ENCODE measurements around the gene SPARC.

DNA sequence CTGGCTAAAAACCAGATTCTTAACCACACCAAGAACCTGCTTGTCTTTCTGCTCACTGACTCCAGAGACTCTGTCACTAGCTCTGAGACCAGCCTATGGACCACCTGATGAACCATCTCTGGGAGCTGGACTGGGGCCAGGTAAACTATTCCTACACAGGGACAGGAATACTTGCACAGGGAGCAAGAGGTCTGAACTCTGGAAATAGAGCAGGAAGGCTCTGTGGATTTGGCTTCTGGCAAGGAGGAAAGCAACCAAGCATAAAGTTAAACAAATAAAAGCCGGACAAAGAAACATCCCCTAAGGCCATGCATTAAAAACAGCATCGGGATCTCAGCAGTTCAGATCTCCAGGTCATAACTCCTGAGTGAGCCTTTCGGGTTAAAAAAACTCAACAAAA lies 5.6 kb upstream of the SPARC start:
- TF ChIP-seq CREB1 (IDR thresholded peaks at IDR 0.05; ENCODE audit: low read depth) (no peak), TEAD4 (IDR thresholded peaks at IDR 0.05) (no peak)

Measured in Ishikawa (cell line).